Activated naive CD4-positive, alpha-beta T cell treated with anti-CD3 and anti-CD28 coated beads, Interleukin-2, amount 50 U/mL, for 72 hours (primary cell): ENCODE measurements around the gene TUBB3. TPM values are rescaled to one million over a fixed set of nuclear protein-coding genes. Genes with fewer than 3 reads are reported as not detected.
A peak's percentile ranks its signal among the peaks of the same experiment; 100 is the strongest.
"Not testable (repeated sequence)": the region's sequence is repeated elsewhere in the genome, so short reads cannot be mapped to it uniquely, and the experiment has no call there.

ENCODE experiments used
- ATAC-seq, 2 donors: fragments of 150-1000 bp; cut with Tn5 transposase; 2 replicates each; pipeline ENCODE4 v1.10.0; 2021; ENCODE audit warnings: mild to moderate bottlenecking in 2 of 2, moderate library complexity in 2 of 2
- DNase-seq, 2 donors: peaks; one replicate each; pipeline ENCODE4 v3.0.0; 2021 to 2022; ENCODE audit warnings: low spot score in 2 of 2
- H3K27ac Mint-ChIP-seq, 2 donors: one replicate each; pipeline ENCODE4 v1.8.0; 2022; ENCODE audit warnings: mild to moderate bottlenecking in 2 of 2, mixed read lengths in 2 of 2
- H3K36me3 Mint-ChIP-seq, 2 donors: one replicate each; pipeline ENCODE4 v1.8.0; 2022; ENCODE audit warnings: mixed read lengths in 2 of 2
- H3K9me3 Mint-ChIP-seq, 2 donors: one replicate each; pipeline ENCODE4 v1.8.0; 2022; ENCODE audit warnings: mixed read lengths in 2 of 2
- total RNA-seq, 2 donors: library from RNA; stranded (reverse); gene quantifications; one replicate each; pipeline ENCODE4 v1.2.3, GENCODE V29; 2022

Gene TUBB3
- total RNA-seq = 10 to 100 TPM in 1 of 2 donors, not detected in 1; 10.2 TPM

GRCh38 chr16:89922884-89923639, at the start of gene TUBB3:
Gene TUBB3, plus strand, starts transcription at chr16:89923342. Its CDS starts 60 bp downstream, at chr16:89923402.
- H3K27ac Mint-ChIP-seq = no peak within 1 kb of the TSS
- peak; percentile 25 to 65 for ATAC-seq

DNA sequence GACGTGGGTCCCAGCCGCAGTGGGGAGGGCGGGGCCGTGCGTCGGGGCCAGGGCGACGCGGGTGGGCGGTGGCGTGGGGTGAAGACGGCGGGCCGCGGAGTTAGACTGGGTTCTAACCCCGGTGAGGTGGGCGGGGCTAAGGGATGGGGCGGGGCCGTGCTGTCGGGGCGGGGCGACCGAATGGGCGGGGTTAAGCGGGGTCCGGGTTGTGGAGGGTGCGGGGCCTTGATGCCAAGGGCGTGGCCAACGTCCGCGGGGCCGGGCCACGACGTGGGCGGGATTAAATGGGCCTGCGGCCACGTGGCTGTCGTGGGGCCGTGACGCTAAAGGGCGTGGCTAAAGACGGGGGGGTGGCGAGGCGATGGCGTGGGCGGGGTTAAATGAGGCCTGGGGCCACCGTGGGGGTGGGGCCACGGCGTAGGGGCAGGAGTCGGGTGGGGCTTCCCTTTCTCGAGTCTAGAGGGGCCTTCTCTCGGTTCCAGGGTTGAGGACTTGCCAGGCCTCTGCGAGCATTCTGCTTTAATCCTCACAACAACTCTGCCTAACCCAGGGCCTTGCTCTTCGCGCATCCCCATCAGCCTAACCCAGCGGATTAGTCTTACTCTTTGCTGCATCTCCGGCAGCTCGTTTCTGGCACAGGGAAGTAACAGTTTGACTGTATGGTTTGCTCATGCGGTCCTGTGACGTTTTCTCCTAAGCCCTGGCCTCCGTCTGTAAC, 49.0 kb upstream of the TUBB3 start:
- peak; percentile 94 to 95 for DNase-seq
- peak overlapping the region; percentile 94 to 95 for H3K27ac Mint-ChIP-seq
- no peaks in the 10 kb centered on the region for H3K9me3 Mint-ChIP-seq
- ATAC-seq = peak; percentile 66 to 81
- H3K36me3 Mint-ChIP-seq = peaks cover 13 to 21% of the 10 kb centered on the region in 2 donors

More at GRCh38 chr16:89922884-89923639, at the start of gene TUBB3:
- DNase-seq = peak in 1 of 2 donors; percentile 71
- Mint-ChIP-seq H3K36me3 (peaks cover 0 to 5% of the 10 kb centered on the region in 2 donors), H3K9me3 (no peaks in the 10 kb centered on the region)

GRCh38 chr16:89879123-89879522, 44.0 kb upstream of the TUBB3 start:
- DNase-seq, H3K27ac Mint-ChIP-seq, H3K9me3 Mint-ChIP-seq, ATAC-seq: not testable (repeated sequence)
- H3K36me3 Mint-ChIP-seq = peaks cover 13 to 29% of the 10 kb centered on the region in 2 donors

- peaks cover 11 to 21% of the 10 kb centered on the region in 2 donors for H3K36me3 Mint-ChIP-seq
- no peaks in the 10 kb centered on the region for H3K9me3 Mint-ChIP-seq
- no peak for ATAC-seq
- no peak for DNase-seq
- H3K27ac Mint-ChIP-seq = no peak overlapping the region
Measured at GRCh38 chr16:89880477-89881367, 42.4 kb upstream of the TUBB3 start.

DNA sequence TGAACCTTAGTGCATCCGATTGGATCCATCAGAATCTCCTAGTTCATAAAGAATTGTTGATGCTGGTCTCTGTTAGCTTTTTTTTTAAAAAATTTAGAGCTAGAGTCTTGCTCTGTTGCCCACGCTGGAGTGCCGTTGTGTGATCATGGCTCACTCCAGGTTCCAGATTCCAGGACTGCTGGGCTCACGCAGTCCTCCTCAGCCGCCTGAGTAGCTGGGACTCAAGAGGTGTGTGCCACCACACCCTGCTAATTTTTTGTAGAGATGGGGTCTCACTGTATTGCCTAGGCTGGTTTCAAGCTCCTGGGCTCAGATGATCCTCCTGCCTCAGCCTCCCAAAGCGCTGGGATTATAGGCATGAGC, 41.8 kb upstream of the TUBB3 start:
- no peak for ATAC-seq
- no peak overlapping the region for H3K27ac Mint-ChIP-seq
- peaks cover 11 to 21% of the 10 kb centered on the region in 2 donors for H3K36me3 Mint-ChIP-seq
- no peak for DNase-seq
- H3K9me3 Mint-ChIP-seq = no peaks in the 10 kb centered on the region

GRCh38 chr16:89883346-89884040, 39.6 kb upstream of the TUBB3 start:
- H3K9me3 Mint-ChIP-seq = no peaks in the 10 kb centered on the region
- DNase-seq (no peak), ATAC-seq (no peak)
- peaks cover 11 to 22% of the 10 kb centered on the region in 2 donors for H3K36me3 Mint-ChIP-seq
- H3K27ac Mint-ChIP-seq = peak overlapping the region; percentile 32 to 60

DNA sequence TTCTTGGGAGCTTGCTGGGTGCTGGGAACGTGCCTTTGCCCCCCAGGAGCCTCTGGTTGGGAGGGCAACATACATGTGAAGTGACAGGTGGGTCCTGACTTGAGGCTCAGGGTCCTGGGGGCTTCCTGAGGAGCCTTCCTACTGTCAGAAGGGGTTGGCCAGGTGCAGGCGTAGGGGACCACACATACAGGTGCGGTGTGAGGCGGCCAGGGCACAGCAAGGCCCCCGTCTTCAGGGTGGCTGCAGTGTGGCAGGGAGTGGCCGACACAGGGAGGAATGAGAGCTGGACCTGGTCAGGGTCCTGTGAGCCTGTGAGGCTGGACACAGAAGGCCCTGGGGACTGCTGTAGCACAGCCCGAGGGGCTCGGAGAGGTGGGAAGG, 39.1 kb upstream of the TUBB3 start:
- Mint-ChIP-seq H3K36me3 (peaks cover 11 to 18% of the 10 kb centered on the region in 2 donors), H3K27ac (peak overlapping the region; percentile 32 to 60), H3K9me3 (no peaks in the 10 kb centered on the region)
- DNase-seq = no peak
- no peak for ATAC-seq

GRCh38 chr16:89887243-89887642, 35.9 kb upstream of the TUBB3 start:
- Mint-ChIP-seq H3K27ac (peak overlapping the region in 1 of 2 donors; percentile 51), H3K36me3 (peaks cover 11 to 18% of the 10 kb centered on the region in 2 donors), H3K9me3 (no peaks in the 10 kb centered on the region)
- no peak for ATAC-seq
- DNase-seq = no peak

DNA sequence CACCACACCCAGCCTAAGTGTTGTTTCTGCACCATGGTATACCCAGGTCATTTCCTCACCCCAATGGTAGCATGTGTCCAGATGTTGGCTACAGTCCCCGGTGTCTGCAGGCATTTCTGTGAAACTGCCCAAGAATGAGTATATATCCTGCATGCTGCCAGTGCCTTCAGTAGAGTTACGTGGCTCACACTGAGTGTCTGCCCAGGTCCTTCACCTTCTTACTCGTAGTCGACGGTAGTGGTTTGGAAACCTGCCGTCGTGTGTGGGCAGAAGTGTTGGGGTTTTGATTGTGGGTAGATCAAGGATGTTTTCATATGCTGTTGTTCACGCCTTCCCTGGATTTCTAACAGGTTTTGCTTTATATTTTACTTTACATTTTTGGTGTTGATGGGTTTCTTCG, 32.9 kb upstream of the TUBB3 start:
- DNase-seq (peak in 1 of 2 donors; percentile 43), ATAC-seq (peak; percentile 90 to 93)
- Mint-ChIP-seq H3K27ac (peak overlapping the region in 1 of 2 donors; percentile 23), H3K36me3 (peaks cover 3 to 10% of the 10 kb centered on the region in 2 donors), H3K9me3 (no peaks in the 10 kb centered on the region)

DNA sequence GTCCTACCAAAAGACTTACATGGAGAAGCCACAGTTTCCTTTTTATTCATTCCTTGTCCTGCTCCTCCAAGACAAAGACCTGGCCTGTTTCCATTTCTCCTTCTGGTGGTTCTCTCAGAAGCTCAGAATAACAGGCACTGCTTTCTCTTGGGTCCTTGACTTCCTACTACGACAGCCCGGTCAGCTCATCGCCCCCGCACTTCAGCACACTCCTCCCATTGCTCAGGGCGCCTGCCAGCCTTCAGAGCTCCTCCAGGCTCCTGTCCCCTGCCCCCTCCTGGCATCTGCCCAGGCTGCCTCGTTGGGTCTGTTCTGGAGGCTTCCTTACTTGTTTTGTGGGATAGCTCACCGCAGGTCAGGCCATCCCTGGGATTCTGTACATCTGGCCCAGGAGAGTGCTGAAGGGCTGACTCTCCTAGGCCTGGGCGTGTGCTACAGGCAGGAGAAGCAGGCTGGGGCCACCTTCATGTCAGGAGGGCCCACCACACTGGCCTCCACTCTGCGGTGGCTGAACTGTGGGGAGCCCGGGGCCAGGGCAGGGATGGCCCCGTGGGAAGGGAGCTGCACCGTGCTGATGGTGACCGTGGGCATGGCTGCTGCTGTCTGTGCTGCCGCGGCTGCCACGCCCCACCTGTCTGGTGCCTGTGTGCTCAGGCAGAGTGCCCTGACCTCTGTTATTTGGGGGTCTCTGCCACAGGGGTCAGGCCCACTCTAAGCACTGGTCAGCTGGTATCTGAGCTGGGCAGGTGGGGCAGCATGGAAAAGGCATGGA, 32.1 kb upstream of the TUBB3 start:
- Mint-ChIP-seq H3K27ac (peak overlapping the region in 1 of 2 donors; percentile 65), H3K36me3 (peaks cover 0 to 10% of the 10 kb centered on the region in 2 donors), H3K9me3 (no peaks in the 10 kb centered on the region)
- ATAC-seq (no peak), DNase-seq (no peak)

- no peak for ATAC-seq
- no peak for DNase-seq
- Mint-ChIP-seq H3K9me3 (no peaks in the 10 kb centered on the region), H3K27ac (peak overlapping the region in 1 of 2 donors; percentile 65), H3K36me3 (peaks cover 0 to 9% of the 10 kb centered on the region in 2 donors)
Measured at GRCh38 chr16:89892055-89892630, 31.0 kb upstream of the TUBB3 start.

DNA sequence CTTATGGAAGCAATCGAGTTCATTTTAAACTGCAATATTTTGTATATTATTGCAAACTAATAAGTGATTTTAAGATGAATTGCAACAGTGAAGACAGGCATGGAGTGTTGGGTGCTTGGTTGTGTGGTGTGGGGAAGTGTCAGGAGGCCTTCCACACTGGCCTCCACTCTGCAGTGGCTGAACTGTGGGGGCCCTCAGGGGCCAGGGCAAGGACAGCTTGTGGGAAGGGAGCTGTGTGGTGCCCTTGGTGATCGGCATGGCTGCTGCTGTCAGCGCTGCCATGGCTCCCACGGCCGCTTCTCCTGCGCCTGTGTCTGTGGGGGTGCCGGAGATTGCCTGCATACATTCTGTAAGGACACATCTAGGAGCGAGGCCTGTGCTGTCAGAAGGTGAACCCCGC, 30.5 kb upstream of the TUBB3 start:
- Mint-ChIP-seq H3K36me3 (peaks cover 0 to 4% of the 10 kb centered on the region in 2 donors), H3K9me3 (no peaks in the 10 kb centered on the region), H3K27ac (no peak overlapping the region)
- DNase-seq (no peak), ATAC-seq (no peak)

- H3K36me3 Mint-ChIP-seq = peaks cover 0 to 4% of the 10 kb centered on the region in 2 donors
- DNase-seq = no peak
- no peak overlapping the region for H3K27ac Mint-ChIP-seq
- ATAC-seq = no peak
- no peaks in the 10 kb centered on the region for H3K9me3 Mint-ChIP-seq
Measured at GRCh38 chr16:89893642-89894548, 29.2 kb upstream of the TUBB3 start.

- ATAC-seq (no peak), DNase-seq (no peak)
- Mint-ChIP-seq H3K36me3 (peaks cover 0 to 6% of the 10 kb centered on the region in 2 donors), H3K9me3 (no peaks in the 10 kb centered on the region), H3K27ac (no peak overlapping the region)
Measured at GRCh38 chr16:89895482-89896250, 27.5 kb upstream of the TUBB3 start.
